ENCODE measurements around the gene C1QTNF8.

- TF ChIP-seq, protein P1, sequence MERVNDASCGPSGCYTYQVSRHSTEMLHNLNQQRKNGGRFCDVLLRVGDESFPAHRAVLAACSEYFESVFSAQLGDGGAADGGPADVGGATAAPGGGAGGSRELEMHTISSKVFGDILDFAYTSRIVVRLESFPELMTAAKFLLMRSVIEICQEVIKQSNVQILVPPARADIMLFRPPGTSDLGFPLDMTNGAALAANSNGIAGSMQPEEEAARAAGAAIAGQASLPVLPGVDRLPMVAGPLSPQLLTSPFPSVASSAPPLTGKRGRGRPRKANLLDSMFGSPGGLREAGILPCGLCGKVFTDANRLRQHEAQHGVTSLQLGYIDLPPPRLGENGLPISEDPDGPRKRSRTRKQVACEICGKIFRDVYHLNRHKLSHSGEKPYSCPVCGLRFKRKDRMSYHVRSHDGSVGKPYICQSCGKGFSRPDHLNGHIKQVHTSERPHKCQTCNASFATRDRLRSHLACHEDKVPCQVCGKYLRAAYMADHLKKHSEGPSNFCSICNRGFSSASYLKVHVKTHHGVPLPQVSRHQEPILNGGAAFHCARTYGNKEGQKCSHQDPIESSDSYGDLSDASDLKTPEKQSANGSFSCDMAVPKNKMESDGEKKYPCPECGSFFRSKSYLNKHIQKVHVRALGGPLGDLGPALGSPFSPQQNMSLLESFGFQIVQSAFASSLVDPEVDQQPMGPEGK (CRISPR knock-in tag; IDR thresholded peaks at IDR 0.05; ENCODE audit: borderline replicate concordance), result no peak
- TF ChIP-seq SNAI2 (CRISPR knock-in tag; IDR thresholded peaks at IDR 0.05), result no peak
- TF ChIP-seq GLIS3 (CRISPR knock-in tag; IDR thresholded peaks at IDR 0.05), result no peak
- no peak for TF ChIP-seq BACH2 (CRISPR knock-in tag; IDR thresholded peaks at IDR 0.05; ENCODE audit: borderline replicate concordance)
- TF ChIP-seq ISL1 (CRISPR knock-in tag; IDR thresholded peaks at IDR 0.05), result no peak
- no peak for TF ChIP-seq PPARA (CRISPR knock-in tag; IDR thresholded peaks at IDR 0.05; ENCODE audit: borderline replicate concordance)
Observed at GRCh38 chr16:1079786-1080525, 16.1 kb downstream of the C1QTNF8 start.

Measured in SK-N-SH treated with all-trans-retinoic acid at 6 μM for 48 hours (cell line).